H1 (cell line): ENCODE results near the gene NAV2. TPM values are rescaled to one million over a fixed set of nuclear protein-coding genes. Genes with fewer than 3 reads are reported as not detected.

ENCODE experiments used
- CTCF ChIA-PET: fragments of 300-600 bp; sonication (Branson Sonifier 250); formaldehyde crosslinking; loops from one replicate; lab custom pipeline; 2021; ENCODE audit not compliant: partially characterized antibody; lab: Charles Lee
- POLR2A ChIA-PET: fragments of 300-600 bp; sonication (Branson Sonifier 250); formaldehyde crosslinking; loops from one replicate; lab custom pipeline; 2021; ENCODE audit warnings: inconsistent platforms; ENCODE audit not compliant: partially characterized antibody; lab: Charles Lee
- DNase-seq, 2 experiments: peaks; one replicate each; pipeline versions ENCODE4 v3.0.0 to v3.0.0-alpha.2; 2010 to 2022; ENCODE audit warnings: low spot score in 2 of 2, low read depth in 1 of 2, mixed read lengths in 1 of 2
- FAIRE-seq: peaks from 2 replicates; lab custom pipeline; 2011; peaks lifted over from hg19 to GRCh38; lab: Jason Lieb, UNC
- H2AFZ ChIP-seq: 2 replicates; pipeline ENCODE4 v1.8.1; 2012; ENCODE audit warnings: low read length, inconsistent platforms
- H2AK5ac ChIP-seq: 2 replicates; pipeline ENCODE4 v1.6.1; 2013; ENCODE audit warnings: low read depth, low read length
- H2BK120ac ChIP-seq: replicated peaks from 2 replicates; pipeline ENCODE3; 2013; ENCODE audit warnings: low read depth, low read length, inconsistent platforms
- H2BK12ac ChIP-seq: 2 replicates; pipeline ENCODE4 v1.6.1; 2013; ENCODE audit warnings: low read depth, low read length
- H2BK15ac ChIP-seq: 2 replicates; pipeline ENCODE4 v1.6.1; 2013; ENCODE audit warnings: low read length
- H2BK20ac ChIP-seq: 2 replicates; pipeline ENCODE4 v1.6.1; 2013; ENCODE audit warnings: low read length
- H2BK5ac ChIP-seq: 2 replicates; pipeline ENCODE4 v1.6.1; 2013; ENCODE audit warnings: low read depth, low read length
- H3K14ac ChIP-seq: 2 replicates; pipeline ENCODE4 v1.6.1; 2013; ENCODE audit warnings: inconsistent platforms; ENCODE audit not compliant: insufficient read length
- H3K18ac ChIP-seq: 2 replicates; pipeline ENCODE4 v1.6.1; 2013; ENCODE audit warnings: low read length; ENCODE audit errors: extremely low read depth
- H3K23ac ChIP-seq: 2 replicates; pipeline ENCODE4 v1.6.1; 2013; ENCODE audit warnings: inconsistent platforms; ENCODE audit not compliant: insufficient read length
- H3K23me2 ChIP-seq: 2 replicates; pipeline ENCODE4 v1.6.1; 2013; ENCODE audit warnings: low read depth, low read length
- H3K27ac ChIP-seq: 2 replicates; pipeline ENCODE4 v1.6.1; 2011; ENCODE audit warnings: low read depth, low read length, inconsistent platforms
- H3K27me3 ChIP-seq, 4 experiments: replicated peaks in 1 of 4; 1 replicate in 1 of 4; 2 replicates in 3 of 4; pipeline versions ENCODE4 v1.6.1 to v1.8.1; 2011 to 2013; ENCODE audit warnings: low read length in 3 of 4, mild to moderate bottlenecking in 3 of 4, inconsistent platforms in 2 of 4, mixed read lengths in 2 of 4, moderate library complexity in 1 of 4; ENCODE audit not compliant: control insufficient read depth in 3 of 4, insufficient read depth in 3 of 4; ENCODE audit errors: extremely low read depth in 1 of 4
- H3K36me3 ChIP-seq, 4 experiments: 2 replicates each; pipeline versions ENCODE4 v1.6.1 to v1.8.1; 2011 to 2013; ENCODE audit warnings: mild to moderate bottlenecking in 4 of 4, low read length in 3 of 4, moderate library complexity in 2 of 4, control low read depth in 1 of 4, inconsistent platforms in 1 of 4; ENCODE audit not compliant: insufficient read depth in 4 of 4, control insufficient read depth in 2 of 4
- H3K4ac ChIP-seq: replicated peaks from 2 replicates; pipeline ENCODE3; 2013; ENCODE audit warnings: low read length, low read depth, mixed read lengths, inconsistent platforms; ENCODE audit not compliant: insufficient read length
- H3K4me1 ChIP-seq, 4 experiments: replicated peaks in 1 of 4; 1 replicate in 1 of 4; 2 replicates in 3 of 4; pipeline versions ENCODE4 v1.6.1 to v1.8.1; 2011 to 2013; ENCODE audit warnings: low read length in 3 of 4, inconsistent platforms in 2 of 4, mixed read lengths in 1 of 4; ENCODE audit not compliant: insufficient read depth in 4 of 4, control insufficient read depth in 3 of 4
- H3K4me2 ChIP-seq, 2 experiments: 2 replicates each; pipeline versions ENCODE4 v1.6.1 to v1.8.1; 2011 to 2013; ENCODE audit warnings: low read depth in 2 of 2, low read length in 2 of 2, control low read depth in 1 of 2, inconsistent platforms in 1 of 2, mild to moderate bottlenecking in 1 of 2; ENCODE audit not compliant: insufficient read depth in 1 of 2
- H3K4me3 ChIP-seq, 4 experiments: fragments of 200-600, 300-600 bp in 1 of 4; sonication (generic), shearing (Covaris generic), sonication (Bioruptor Twin) in 1 of 4; 2 replicates each; pipeline versions ENCODE4 v1.5.1 to v1.8.1; 2011 to 2016; ENCODE audit warnings: low read length in 4 of 4, low read depth in 3 of 4, control low read depth in 2 of 4, inconsistent platforms in 2 of 4, mild to moderate bottlenecking in 2 of 4, mixed read lengths in 1 of 4, moderate library complexity in 1 of 4; ENCODE audit not compliant: insufficient read depth in 2 of 4; ENCODE audit errors: extremely low read depth in 1 of 4
- H3K56ac ChIP-seq: replicated peaks from 2 replicates; pipeline ENCODE3; 2013; ENCODE audit warnings: low read depth, mild to moderate bottlenecking, mixed read lengths, low read length, inconsistent platforms; ENCODE audit not compliant: insufficient read length
- H3K79me1 ChIP-seq: 2 replicates; pipeline ENCODE4 v1.6.1; 2013; ENCODE audit warnings: low read depth, low read length, control low read depth
- H3K79me2 ChIP-seq, 2 experiments: 2 replicates each; pipeline versions ENCODE4 v1.6.1 to v1.8.1; 2012 to 2013; ENCODE audit warnings: low read length in 2 of 2, mild to moderate bottlenecking in 2 of 2, inconsistent platforms in 1 of 2; ENCODE audit not compliant: insufficient read depth in 2 of 2, control insufficient read depth in 1 of 2
- H3K9ac ChIP-seq, 4 experiments: replicated peaks in 1 of 4; 1 replicate in 1 of 4; 2 replicates in 3 of 4; pipeline versions ENCODE4 v1.6.1 to v1.8.1; 2011 to 2013; ENCODE audit warnings: low read depth in 3 of 4, low read length in 3 of 4, control low read depth in 2 of 4, mild to moderate bottlenecking in 2 of 4, moderate library complexity in 2 of 4, inconsistent platforms in 1 of 4; ENCODE audit errors: extremely low read depth in 1 of 4
- H3K9me3 ChIP-seq, 2 experiments: 2 replicates each; pipeline versions ENCODE4 v1.6.1 to v1.8.1; 2012 to 2013; ENCODE audit warnings: mild to moderate bottlenecking in 2 of 2, moderate library complexity in 2 of 2, control low read depth in 1 of 2, inconsistent platforms in 1 of 2, low read depth in 1 of 2, low read length in 1 of 2, mixed read lengths in 1 of 2; ENCODE audit not compliant: insufficient read depth in 2 of 2
- H4K20me1 ChIP-seq, 2 experiments: replicated peaks in 1 of 2; 2 replicates each; pipeline versions ENCODE3 to v1.8.1; 2011 to 2013; ENCODE audit warnings: inconsistent platforms in 2 of 2, low read length in 2 of 2, mild to moderate bottlenecking in 1 of 2; ENCODE audit not compliant: insufficient read depth in 2 of 2, control insufficient read depth in 1 of 2
- H4K5ac ChIP-seq: 2 replicates; pipeline ENCODE4 v1.6.1; 2013; ENCODE audit warnings: low read length, low read depth, mixed read lengths, inconsistent platforms; ENCODE audit not compliant: insufficient read length
- H4K8ac ChIP-seq: 2 replicates; pipeline ENCODE4 v1.8.0; 2013; ENCODE audit warnings: mild to moderate bottlenecking, moderate library complexity, low read length, inconsistent platforms; ENCODE audit not compliant: insufficient read depth; ENCODE audit errors: extremely low read depth
- H4K91ac ChIP-seq: replicated peaks from 2 replicates; pipeline ENCODE3; 2013; ENCODE audit warnings: low read length, mixed read lengths, inconsistent platforms; ENCODE audit not compliant: insufficient read length
- BCL11A ChIP-seq, 2 experiments: IDR thresholded peaks; one replicate each; pipeline ENCODE4 v1.6.1; 2011; ENCODE audit warnings: low read depth in 2 of 2, low read length in 2 of 2, mild to moderate bottlenecking in 2 of 2
- CREB1 ChIP-seq: IDR thresholded peaks from 2 replicates; pipeline ENCODE4 v1.6.1; 2012; ENCODE audit warnings: inconsistent platforms
- EGR1 ChIP-seq: IDR thresholded peaks from 2 replicates; pipeline ENCODE4 v1.6.1; 2011; ENCODE audit warnings: low read depth, low read length, borderline replicate concordance
- EZH2 ChIP-seq: fragments of 200-600 bp; sonication (generic); IDR thresholded peaks from 2 replicates; pipeline ENCODE4 v1.7.1; 2012; ENCODE audit warnings: low read depth, mild to moderate bottlenecking, moderate library complexity, low read length, inconsistent platforms; ENCODE audit not compliant: severe bottlenecking
- RXRA ChIP-seq: IDR thresholded peaks from 2 replicates; pipeline ENCODE4 v1.6.1; 2011; ENCODE audit warnings: low read depth, mild to moderate bottlenecking, low read length, moderate library complexity; ENCODE audit not compliant: insufficient read depth
- SAP30 ChIP-seq: fragments of 300-600 bp; sonication (generic); IDR thresholded peaks from 2 replicates; pipeline ENCODE4 v1.7.1; 2012; ENCODE audit warnings: low read length, moderate library complexity, mild to moderate bottlenecking, inconsistent platforms; ENCODE audit not compliant: insufficient read depth, insufficient replicate concordance
- SRF ChIP-seq: IDR thresholded peaks from 2 replicates; pipeline ENCODE4 v1.6.1; 2011; ENCODE audit warnings: mild to moderate bottlenecking, low read depth, low read length, moderate library complexity
- YY1 ChIP-seq: IDR thresholded peaks from 2 replicates; pipeline ENCODE4 v1.6.1; 2011; ENCODE audit warnings: low read depth, mild to moderate bottlenecking, low read length
- WGBS, 2 experiments: shearing (Covaris generic) in 1 of 2; methylation state at CpG; one replicate each; pipeline versions ENCODE4 v1.1.6 to v1.1.7; 2013 to 2015; ENCODE audit warnings: low lambda C conversion rate in 2 of 2, mixed read lengths in 2 of 2, inconsistent platforms in 1 of 2, low coverage in 1 of 2, missing lambda C conversion rate in 1 of 2; ENCODE audit not compliant: insufficient replicate concordance in 2 of 2, insufficient coverage in 1 of 2, insufficient read length in 1 of 2; ENCODE audit errors: extremely low coverage in 1 of 2, missing lambda C conversion rate in 1 of 2; 5-methylcytosine and 5-hydroxymethylcytosine counted together
- polyA plus RNA-seq, 7 experiments: library from polyadenylated mRNA; depleted of rRNA in 3 of 7; stranded (reverse) in 5 of 7; unstranded in 2 of 7; fragments of >200 nt in 5 of 7; fragments of 200-250 nt in 2 of 7; gene quantifications; 1 replicate in 5 of 7; 2 replicates in 1 of 7; 4 replicates in 1 of 7; pipeline versions ENCODE4 v1.2.1 to v1.2.3, GENCODE V29; 2011 to 2013; ENCODE audit warnings: missing spikeins in 2 of 7, mixed read lengths in 2 of 7
- total RNA-seq: library from RNA; stranded (reverse); fragmentation: NEBNext Ultra II Directional; extraction: Animal tissue kit (Norgen Biotek cat#: 25700); gene quantifications from 2 replicates; pipeline ENCODE4 v1.2.1, GENCODE V29; 2021

The NAV2 gene
- total and polyA plus RNA-seq, 2 of the 8 experiments (the other 6 are each of a cell fraction or from before 2014, with no cell fraction given): 35.6 to 73.6 TPM

GRCh38 chr11:19966441-19966840, 253.8 kb downstream of the NAV2 start:
- Histone ChIP-seq H3K18ac (no peak overlapping the region), H4K5ac (no peak overlapping the region), H3K56ac (no peak overlapping the region), H4K91ac (no peak overlapping the region), H2BK5ac (no peak overlapping the region), H4K8ac (no peak overlapping the region), H2BK20ac (no peak overlapping the region), H2BK15ac (no peak overlapping the region), H2AK5ac (no peak overlapping the region), H2BK120ac (no peak overlapping the region), H3K9ac (no peak overlapping the region), H2AFZ (no peak overlapping the region), H3K4ac (no peak overlapping the region), H3K27me3 (no peaks in the 10 kb centered on the region), H3K23ac (no peak overlapping the region), H3K4me1 (no peaks in the 10 kb centered on the region), H3K36me3 (peaks cover 2 to 14% (median 7%) of the 10 kb centered on the region in 4 experiments; a peak in 5 of 8 replicates), H3K4me3 (no peak overlapping the region), H3K79me2 (0 out of 4 replicates have a peak, but pooled peaks cover 0 to 3% of the 10 kb centered on the region in 2 experiments), H3K14ac (no peak overlapping the region), H3K4me2 (no peak overlapping the region), H3K9me3 (no peaks in the 10 kb centered on the region), H3K23me2 (no peaks in the 10 kb centered on the region), H3K79me1 (no peaks in the 10 kb centered on the region; the same call in 1 of the 2 replicates), H4K20me1 (peaks cover 0 to 3% of the 10 kb centered on the region in 2 experiments), H2BK12ac (no peak overlapping the region), H3K27ac (no peak overlapping the region)
- 86% methylated on average over 4 of the region's 4 CpGs; no CpG with 5 or more reads in 1 of the 2 experiments for WGBS, 2 experiments
- ChIA-PET POLR2A (no interaction called here), CTCF (interaction anchor here (1.6 to 4.0 kb wide), 4 partner anchors 14 to 167 kb away, joined by 3 to 27 read pairs (median 10); no protein-coding TSS in a partner anchor)
- FAIRE-seq (no peak), DNase-seq (no peak)
- TF ChIP-seq RXRA (no peak), BCL11A (IDR thresholded peaks at IDR 0.05; ENCODE audit: low read depth in 2 of 2, low read length in 2 of 2) (no peak), EZH2 (no peak), CREB1 (no peak), SRF (no peak), SAP30 (no peak), EGR1 (no peak), YY1 (no peak)
